GM12892 (cell line): ENCODE results near the gene PPP1R7.
"Not testable (repeated sequence)": the region's sequence is repeated elsewhere in the genome, so short reads cannot be mapped to it uniquely, and the experiment has no call there.

Experiments
- DNase-seq: peaks from one replicate; pipeline ENCODE4 v3.0.0; 2011; ENCODE audit not compliant: insufficient read length
- FAIRE-seq: peaks from 2 replicates; lab custom pipeline; 2011; peaks lifted over from hg19 to GRCh38; lab: Jason Lieb, UNC
- POLR2A ChIP-seq: IDR thresholded peaks from 2 replicates; pipeline ENCODE4 v1.6.1; 2011; ENCODE audit warnings: low read depth, low read length, control low read depth
- POLR2AphosphoS5 ChIP-seq: IDR thresholded peaks from 2 replicates; pipeline ENCODE4 v1.6.1; 2011; ENCODE audit warnings: low read depth, low read length, control low read depth
- TAF1 ChIP-seq: IDR thresholded peaks from 2 replicates; pipeline ENCODE4 v1.6.1; 2011; ENCODE audit warnings: low read depth, mild to moderate bottlenecking, control low read depth, low read length, borderline replicate concordance

PPP1R7 gene

DNA sequence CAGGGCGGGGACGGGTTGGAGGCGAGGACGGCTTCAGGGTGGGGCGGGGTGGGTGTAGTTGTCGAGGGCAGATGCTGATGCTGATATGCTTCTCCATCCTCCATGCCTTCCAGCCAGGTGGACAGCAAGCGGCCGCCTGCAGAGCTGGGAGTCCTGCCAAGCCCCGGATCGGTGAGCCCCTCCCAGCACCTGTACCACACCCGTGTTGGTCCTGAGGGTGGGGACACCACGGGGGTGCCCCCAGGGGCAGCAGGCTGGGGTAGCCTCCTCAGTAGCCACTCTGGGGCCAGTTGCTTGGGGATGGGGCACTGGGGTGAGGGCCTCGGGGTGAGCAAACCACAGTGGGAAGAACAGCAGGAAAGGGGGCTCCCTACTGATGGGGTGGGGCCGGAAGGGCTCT lies 40.8 kb downstream of the PPP1R7 start:
- no peak for DNase-seq
- no peak for TF ChIP-seq POLR2A
- no peak for TF ChIP-seq POLR2AphosphoS5
- TF ChIP-seq TAF1: no peak
- FAIRE-seq: no peak

- FAIRE-seq: no peak
- TF ChIP-seq POLR2A (no peak), TAF1 (no peak), POLR2AphosphoS5 (no peak)
- DNase-seq: no peak
Observed at GRCh38 chr2:241193271-241193670, 43.0 kb downstream of the PPP1R7 start.

DNA sequence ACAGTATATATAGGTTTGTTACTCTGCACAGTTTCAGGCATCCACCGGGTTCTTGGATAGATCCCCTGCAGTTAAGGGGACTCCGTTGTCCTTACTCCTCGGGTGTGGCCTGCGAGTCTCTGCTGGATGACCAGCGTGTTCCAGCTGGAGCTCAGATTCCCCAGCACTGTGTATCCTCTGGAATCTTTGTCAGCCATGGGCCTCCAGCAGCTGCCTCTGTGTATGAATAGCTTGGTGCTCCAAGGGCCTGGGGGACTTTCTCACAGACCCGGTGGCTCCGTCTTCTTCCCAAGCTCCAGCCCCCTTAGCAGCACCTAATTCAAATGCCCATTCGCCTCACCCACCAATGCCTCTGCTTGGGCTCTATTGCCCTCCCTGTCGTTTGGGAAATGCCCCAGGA lies 44.5 kb downstream of the PPP1R7 start:
- TF ChIP-seq POLR2A (no peak), POLR2AphosphoS5 (no peak), TAF1 (no peak)
- FAIRE-seq (no peak), DNase-seq (no peak)

DNA sequence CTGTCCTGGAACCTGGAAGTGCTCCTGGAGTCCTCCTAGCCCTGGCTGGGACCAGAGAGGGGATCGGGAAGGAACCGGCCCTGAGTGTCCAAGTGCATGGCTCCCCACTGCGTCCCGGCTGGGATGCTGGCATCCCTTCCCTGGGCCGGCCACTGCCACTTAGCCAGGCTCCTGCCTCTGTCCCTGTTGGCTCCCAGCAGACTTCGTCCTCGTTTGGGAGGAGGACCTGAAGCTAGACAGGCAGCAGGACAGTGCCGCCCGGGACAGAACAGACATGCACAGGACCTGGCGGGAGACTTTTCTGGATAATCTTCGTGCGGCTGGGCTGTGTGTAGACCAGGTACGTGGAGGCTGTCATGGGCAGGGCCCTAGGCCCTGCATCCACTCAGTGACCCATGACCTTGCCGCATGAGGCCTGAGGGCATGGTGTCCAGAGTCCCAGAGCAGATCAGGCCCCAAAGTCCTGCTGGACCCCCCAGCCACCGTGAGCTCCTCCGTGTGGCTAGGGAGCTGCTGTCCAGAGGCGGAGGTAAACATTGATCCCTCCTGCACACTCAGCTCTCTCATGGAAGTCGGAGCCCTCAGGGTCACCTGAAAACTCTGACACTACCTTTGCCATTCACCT lies 45.4 kb downstream of the PPP1R7 start:
- FAIRE-seq (no peak), DNase-seq (no peak)
- TF ChIP-seq POLR2AphosphoS5 (no peak), POLR2A (no peak), TAF1 (no peak)

DNA sequence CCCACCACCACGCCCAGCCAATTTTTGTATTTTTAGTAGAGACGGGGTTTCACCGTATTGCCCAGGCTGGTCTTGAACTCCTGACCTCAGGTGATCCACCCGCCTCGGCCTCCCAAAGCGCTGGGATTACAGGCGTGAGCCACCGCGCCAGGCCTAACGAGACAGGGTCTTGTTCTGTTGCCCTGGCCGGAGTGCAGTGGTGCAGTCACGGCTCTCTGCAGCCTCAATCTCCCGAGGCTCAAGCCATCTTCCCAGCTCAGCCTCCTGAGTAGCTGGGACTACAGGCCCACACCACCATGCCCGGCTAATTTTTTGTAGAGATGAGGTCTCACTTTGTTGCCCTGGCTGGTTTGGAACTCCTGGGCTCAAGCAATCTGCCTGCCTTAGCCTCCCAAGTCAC lies 47.0 kb downstream of the PPP1R7 start:
- not testable (repeated sequence) for DNase-seq, FAIRE-seq

GRCh38 chr2:241197947-241198346 lies 47.7 kb downstream of the PPP1R7 start:
- DNase-seq (no peak), FAIRE-seq (no peak)
- TF ChIP-seq POLR2AphosphoS5 (no peak), POLR2A (no peak), TAF1 (no peak)

- no peak for TF ChIP-seq TAF1
- TF ChIP-seq POLR2A: no peak
- TF ChIP-seq POLR2AphosphoS5: no peak
- FAIRE-seq (no peak), DNase-seq (no peak)
Observed at GRCh38 chr2:241198381-241199279, 48.4 kb downstream of the PPP1R7 start.

GRCh38 chr2:241199286-241199685 lies 49.0 kb downstream of the PPP1R7 start:
- no peak for TF ChIP-seq POLR2A
- no peak for TF ChIP-seq TAF1
- no peak for TF ChIP-seq POLR2AphosphoS5
- FAIRE-seq (no peak), DNase-seq (no peak)

DNA sequence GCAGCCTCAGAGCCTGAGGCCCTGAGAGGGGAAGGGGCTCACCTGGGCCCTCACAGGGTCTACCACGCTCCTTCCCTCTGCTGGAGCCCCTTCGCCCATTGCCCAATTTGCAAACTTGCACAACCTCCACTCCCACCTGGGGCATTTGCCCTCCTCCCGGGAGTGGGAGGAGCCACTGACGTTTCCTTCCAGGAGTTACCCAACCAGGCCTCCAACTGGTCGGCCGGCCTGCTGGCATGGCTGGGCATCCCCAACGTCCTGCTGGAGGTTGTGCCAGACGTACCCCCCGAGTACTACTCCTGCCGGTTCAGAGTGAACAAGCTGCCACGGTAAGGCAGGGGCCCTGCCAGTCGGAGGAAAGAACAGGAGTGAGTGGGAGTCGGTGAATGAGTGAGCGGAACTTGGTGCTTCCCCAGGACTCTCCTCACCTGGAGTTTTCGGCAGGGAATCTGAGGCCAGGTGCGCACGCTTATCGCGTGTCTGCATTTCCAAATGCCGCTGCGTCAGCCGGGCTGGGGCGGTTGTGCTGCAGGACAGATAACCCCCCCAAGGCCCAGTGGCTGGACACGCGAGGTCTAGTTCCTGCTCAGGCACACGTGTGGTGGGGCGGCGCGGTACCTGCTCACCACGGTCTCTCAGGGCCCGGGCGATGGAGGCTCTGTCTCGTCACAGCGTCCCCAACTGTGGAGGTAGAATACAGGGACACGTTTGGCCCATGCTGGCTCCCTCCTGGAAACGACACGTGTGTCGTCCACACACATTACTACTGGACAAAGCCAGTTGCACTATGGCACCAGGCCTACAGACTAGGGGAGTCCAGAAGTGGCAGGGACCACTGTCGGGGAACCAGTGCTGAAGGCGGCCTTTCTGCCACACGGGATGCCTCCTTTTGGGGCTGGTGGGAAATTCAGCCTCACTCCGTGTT lies 49.9 kb downstream of the PPP1R7 start:
- FAIRE-seq (no peak), DNase-seq (no peak)
- no peak for TF ChIP-seq POLR2AphosphoS5
- no peak for TF ChIP-seq TAF1
- no peak for TF ChIP-seq POLR2A

GRCh38 chr2:241200822-241201395 lies 50.6 kb downstream of the PPP1R7 start:
- DNase-seq (no peak), FAIRE-seq (no peak)
- TF ChIP-seq POLR2A: no peak
- TF ChIP-seq POLR2AphosphoS5: no peak
- TF ChIP-seq TAF1: no peak

- no peak for DNase-seq
- FAIRE-seq: no peak
- TF ChIP-seq POLR2AphosphoS5: no peak
- TF ChIP-seq TAF1: no peak
- TF ChIP-seq POLR2A: no peak
Observed at GRCh38 chr2:241201445-241202267, 51.4 kb downstream of the PPP1R7 start.
